Stimulated activated CD4-positive, alpha-beta T cell treated with anti-CD3 and anti-CD28 coated beads, Interleukin-15, amount 100 ng/mL, for 48 hours (primary cell): ENCODE measurements around the gene FOXK1.

Experiments
- DNase-seq, 2 donors: peaks; one replicate each; pipeline ENCODE4 v3.0.0-alpha.2; 2020; ENCODE audit warnings: low read depth in 2 of 2

The FOXK1 gene

DNA sequence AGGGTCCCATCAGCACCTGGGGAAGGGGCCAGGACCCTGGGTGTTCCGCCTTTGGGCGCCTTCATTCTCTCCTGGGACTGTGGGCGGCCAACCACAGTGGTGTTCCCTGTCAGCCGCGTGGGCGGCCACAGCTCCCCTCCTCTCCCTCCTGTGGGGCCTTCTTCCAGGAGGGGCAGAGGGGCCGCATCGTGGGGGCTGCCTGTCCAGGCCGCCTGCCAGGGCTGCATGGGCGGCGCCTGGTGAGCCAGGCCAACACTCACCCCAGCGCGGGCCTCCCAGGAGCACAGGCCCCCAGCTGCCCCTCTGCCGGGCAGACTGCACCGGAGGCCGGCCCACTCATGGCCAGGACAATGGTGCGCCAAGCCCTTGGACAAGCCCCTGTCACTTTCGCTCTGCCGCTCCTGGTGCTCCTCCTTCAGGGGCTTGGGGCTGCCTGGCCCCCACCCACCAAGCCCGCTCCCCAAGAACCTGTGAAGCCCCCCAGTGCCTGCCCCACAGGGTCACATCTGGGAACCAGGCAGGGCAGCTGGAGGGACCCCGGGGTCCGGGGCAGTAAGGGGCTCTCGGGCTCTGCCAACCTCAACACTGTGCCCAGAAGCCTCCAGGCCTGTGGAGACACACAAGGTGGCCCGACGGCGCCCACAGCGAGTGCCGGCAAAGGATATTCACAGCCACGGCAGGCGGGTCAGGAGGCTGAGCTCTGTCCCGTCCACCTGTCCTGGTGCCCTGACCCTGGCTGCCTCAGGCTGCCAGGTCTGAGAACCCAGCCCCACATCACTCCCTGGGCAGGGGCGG lies 136.1 kb downstream of the FOXK1 start:
- DNase-seq, result no peak

DNA sequence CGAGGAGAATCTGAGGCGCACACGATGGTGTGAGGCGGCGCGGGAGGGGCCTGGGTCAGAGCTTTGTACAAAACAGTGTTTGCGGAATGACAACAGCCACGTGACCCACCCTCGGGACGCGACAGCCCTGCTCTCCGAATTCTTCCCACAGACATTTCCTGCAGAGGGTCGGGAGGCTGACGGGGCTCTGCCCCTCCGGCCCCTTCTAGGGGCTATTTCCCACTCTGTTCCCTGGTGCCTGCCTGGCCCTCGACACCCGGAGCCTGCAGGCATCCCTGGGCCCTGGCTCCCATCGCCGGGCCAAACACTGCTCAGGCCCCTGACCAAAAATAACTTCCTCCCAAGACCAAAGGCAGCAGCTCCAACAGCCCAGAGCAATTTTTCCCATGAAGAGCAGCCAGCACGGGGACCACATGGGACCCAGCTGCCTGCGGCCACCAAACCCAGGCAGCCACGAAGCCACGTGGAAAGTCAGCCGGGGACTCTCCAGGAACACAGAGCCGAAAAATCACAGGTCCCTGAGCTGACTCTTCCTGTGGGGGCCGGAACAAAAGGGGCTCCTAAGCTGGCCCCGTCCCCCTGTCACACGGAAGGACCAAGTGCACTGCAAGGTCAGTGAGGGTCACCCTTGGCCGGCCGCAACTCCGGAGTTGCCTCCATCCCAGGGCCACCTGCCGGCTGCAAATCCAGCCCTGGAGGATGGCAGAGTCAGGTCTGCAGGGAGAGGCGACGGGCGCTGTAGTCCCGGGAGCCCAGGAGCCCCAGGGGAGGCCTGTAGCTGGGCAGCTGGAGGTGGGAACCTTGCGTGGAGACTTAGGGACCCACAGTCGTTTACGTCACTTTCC lies 137.7 kb downstream of the FOXK1 start:
- DNase-seq, result no peak

DNA sequence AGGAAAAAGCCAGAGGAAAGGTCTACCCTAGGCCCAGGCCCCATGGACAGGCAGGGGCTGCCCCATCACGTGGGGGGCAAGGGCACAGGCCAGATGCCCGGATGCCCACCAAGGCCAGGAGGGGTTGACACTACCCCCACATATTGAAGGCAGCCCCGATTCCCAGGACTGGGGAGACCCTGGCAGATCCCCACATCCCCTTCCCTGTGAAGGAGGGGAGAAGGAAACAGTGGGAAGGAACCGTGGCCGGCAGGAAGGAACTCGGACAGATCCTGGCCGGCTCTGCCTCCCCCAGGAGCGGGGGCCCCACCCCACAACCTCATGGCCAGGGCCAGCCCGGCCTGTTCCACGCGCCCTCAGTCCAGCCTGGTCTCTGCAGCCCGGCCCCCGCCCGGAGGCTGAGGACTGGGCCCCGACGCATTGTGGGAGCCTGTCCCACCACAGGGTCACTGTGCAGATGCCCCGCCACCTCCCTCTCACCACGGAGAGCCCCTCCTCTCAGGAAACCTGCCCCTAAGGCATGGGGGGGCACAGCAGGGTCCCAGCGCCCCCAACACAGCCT lies 138.4 kb downstream of the FOXK1 start:
- no peak for DNase-seq
